ENCODE results near the gene FNDC3B. TPM values are rescaled to one million over a fixed set of nuclear protein-coding genes. Genes with fewer than 3 reads are reported as not detected.

Gene FNDC3B
- total RNA-seq, 1 donor from 2014 or later, result 204 TPM

DNA sequence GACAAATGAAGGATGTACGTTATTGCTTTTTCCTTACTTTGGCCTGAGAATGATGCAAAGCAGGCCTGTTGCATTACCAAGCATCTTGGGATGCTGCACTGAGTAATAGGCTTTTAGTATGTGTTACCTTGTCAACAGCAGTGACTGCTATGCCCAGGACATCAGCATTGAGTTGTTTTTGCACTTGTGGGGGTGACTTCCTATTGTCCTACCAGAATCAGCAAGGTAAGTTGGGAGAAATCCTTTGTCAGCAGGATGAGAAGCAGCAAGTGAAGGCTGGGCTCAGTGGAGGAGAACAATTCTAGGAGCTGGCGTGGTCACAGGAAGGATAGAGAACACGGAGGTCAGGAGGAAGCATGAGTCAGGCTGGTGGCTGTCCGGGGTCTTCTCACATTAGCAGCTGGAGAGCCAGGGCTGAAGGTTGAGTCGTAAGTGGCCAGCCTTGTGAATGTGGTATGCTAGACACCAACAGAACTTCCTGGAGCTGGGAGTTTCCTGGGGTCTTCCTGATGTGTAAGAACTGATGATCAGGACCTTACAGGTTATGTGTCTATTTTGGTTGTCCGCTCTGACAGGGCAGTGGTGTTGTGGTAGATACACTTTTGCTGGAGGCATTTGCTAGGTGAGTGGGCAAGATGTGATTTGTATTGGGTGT is 142.7 kb downstream of the FNDC3B start:
- H3K36me3 Mint-ChIP-seq (ENCODE audit: low read depth, unreplicated experiment), result peaks cover 14% of the 10 kb centered on the region
- H3K4me3 Mint-ChIP-seq (ENCODE audit: unreplicated experiment), result peak overlapping the region; percentile 35
- peaks cover 54% of the 10 kb centered on the region for H3K4me1 Mint-ChIP-seq (ENCODE audit: unreplicated experiment)
- H3K27ac Mint-ChIP-seq (ENCODE audit: unreplicated experiment), result peak overlapping the region; percentile 76
- DNase-seq (ENCODE audit: low spot score), result peak; percentile 41
- TF ChIP-seq, protein P1, sequence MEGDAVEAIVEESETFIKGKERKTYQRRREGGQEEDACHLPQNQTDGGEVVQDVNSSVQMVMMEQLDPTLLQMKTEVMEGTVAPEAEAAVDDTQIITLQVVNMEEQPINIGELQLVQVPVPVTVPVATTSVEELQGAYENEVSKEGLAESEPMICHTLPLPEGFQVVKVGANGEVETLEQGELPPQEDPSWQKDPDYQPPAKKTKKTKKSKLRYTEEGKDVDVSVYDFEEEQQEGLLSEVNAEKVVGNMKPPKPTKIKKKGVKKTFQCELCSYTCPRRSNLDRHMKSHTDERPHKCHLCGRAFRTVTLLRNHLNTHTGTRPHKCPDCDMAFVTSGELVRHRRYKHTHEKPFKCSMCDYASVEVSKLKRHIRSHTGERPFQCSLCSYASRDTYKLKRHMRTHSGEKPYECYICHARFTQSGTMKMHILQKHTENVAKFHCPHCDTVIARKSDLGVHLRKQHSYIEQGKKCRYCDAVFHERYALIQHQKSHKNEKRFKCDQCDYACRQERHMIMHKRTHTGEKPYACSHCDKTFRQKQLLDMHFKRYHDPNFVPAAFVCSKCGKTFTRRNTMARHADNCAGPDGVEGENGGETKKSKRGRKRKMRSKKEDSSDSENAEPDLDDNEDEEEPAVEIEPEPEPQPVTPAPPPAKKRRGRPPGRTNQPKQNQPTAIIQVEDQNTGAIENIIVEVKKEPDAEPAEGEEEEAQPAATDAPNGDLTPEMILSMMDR (IDR thresholded peaks at IDR 0.05; ENCODE audit: unreplicated experiment), result no peak
- H3K9me3 Mint-ChIP-seq (ENCODE audit: unreplicated experiment), result no peaks in the 10 kb centered on the region
- H3K27me3 Mint-ChIP-seq (ENCODE audit: unreplicated experiment), result peaks cover 15% of the 10 kb centered on the region

DNA sequence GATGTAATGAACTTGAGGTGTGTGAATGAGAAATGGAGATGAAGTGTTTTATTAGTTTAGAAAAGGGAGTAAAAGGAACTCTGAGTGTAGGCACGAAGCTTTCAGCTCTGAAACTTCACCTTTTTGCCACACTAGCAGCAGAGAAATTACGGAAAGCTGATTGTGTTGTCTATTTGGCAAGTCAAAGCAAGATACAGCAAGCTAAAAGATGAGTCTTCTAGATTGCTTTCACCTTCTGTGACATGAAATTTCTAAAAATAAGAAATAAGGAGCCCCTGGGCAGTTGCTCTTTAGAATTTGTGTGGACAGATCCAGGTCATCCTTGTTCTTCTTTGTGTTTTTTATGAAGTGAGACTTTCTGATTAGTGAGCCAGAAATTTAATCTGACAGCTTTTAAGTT is 143.4 kb downstream of the FNDC3B start:
- Mint-ChIP-seq H3K4me3 (ENCODE audit: unreplicated experiment) (no peak overlapping the region), H3K4me1 (ENCODE audit: unreplicated experiment) (peaks cover 48% of the 10 kb centered on the region), H3K27me3 (ENCODE audit: unreplicated experiment) (peaks cover 15% of the 10 kb centered on the region), H3K27ac (ENCODE audit: unreplicated experiment) (peak overlapping the region; percentile 76), H3K36me3 (ENCODE audit: low read depth, unreplicated experiment) (peaks cover 14% of the 10 kb centered on the region), H3K9me3 (ENCODE audit: unreplicated experiment) (no peaks in the 10 kb centered on the region)
- TF ChIP-seq, protein P1 (IDR thresholded peaks at IDR 0.05; ENCODE audit: unreplicated experiment), result no peak
- no peak for DNase-seq (ENCODE audit: low spot score)

DNA sequence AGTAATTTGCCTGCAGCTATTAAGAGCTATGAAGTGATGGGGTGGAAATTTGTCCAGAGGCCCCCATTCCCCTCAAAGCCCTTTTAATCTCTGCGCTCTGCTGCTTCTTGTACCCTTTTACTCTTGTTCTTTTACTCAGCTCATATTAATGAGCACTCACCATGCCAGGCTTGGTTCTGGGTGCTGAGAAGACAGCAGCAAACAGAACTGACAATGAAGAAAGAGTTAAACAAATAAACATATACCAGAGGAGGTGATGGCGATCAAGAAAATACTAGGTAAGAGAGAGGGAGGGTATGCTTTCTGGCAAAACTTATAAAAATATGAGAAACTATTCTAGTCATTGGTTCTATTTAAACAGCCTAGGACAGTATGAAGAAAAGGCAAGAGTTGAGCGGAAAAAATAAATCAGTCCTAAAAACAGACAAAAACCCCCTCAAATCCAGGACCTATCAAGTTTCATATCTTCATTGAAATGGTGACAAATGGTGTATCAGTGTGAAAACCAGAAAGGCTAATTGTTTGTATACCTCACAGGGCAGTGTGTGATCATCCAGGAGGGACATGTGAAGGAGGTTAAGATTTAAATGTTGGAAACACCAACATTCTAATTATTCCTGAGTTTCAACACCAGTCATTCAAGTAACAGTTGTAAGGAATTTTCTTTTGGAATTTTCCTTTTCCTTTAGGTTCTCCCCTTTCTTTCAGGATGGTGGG is 144.9 kb downstream of the FNDC3B start:
- peaks cover 44% of the 10 kb centered on the region for H3K4me1 Mint-ChIP-seq (ENCODE audit: unreplicated experiment)
- TF ChIP-seq, protein P1 (IDR thresholded peaks at IDR 0.05; ENCODE audit: unreplicated experiment), result no peak
- H3K27me3 Mint-ChIP-seq (ENCODE audit: unreplicated experiment), result peaks cover 15% of the 10 kb centered on the region
- no peak overlapping the region for H3K4me3 Mint-ChIP-seq (ENCODE audit: unreplicated experiment)
- no peaks in the 10 kb centered on the region for H3K9me3 Mint-ChIP-seq (ENCODE audit: unreplicated experiment)
- no peak for DNase-seq (ENCODE audit: low spot score)
- H3K36me3 Mint-ChIP-seq (ENCODE audit: low read depth, unreplicated experiment), result peaks cover 10% of the 10 kb centered on the region
- peak overlapping the region; percentile 62 for H3K27ac Mint-ChIP-seq (ENCODE audit: unreplicated experiment)

DNA sequence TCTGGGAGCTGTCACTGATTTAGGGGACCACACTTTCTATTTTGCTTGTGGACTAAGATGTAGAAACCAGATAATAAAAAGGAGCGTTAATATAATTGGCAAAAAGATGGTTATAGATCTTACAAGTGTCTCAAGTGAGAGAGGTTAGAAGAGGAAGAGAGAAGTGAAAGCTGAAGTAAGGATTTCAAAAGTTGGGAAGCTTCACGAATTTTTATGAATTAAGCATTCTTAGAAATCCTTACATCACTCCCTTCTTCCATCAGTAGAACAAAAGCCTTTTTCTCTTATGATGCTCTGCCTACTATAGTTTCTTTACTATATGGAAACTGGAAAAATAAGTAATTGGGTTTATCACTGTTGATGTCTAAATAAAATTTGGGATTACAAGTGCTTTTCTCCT is 146.5 kb downstream of the FNDC3B start:
- TF ChIP-seq, protein P1 (IDR thresholded peaks at IDR 0.05; ENCODE audit: unreplicated experiment), result no peak
- no peaks in the 10 kb centered on the region for H3K9me3 Mint-ChIP-seq (ENCODE audit: unreplicated experiment)
- no peak overlapping the region for H3K4me3 Mint-ChIP-seq (ENCODE audit: unreplicated experiment)
- peaks cover 18% of the 10 kb centered on the region for H3K27me3 Mint-ChIP-seq (ENCODE audit: unreplicated experiment)
- H3K27ac Mint-ChIP-seq (ENCODE audit: unreplicated experiment), result no peak overlapping the region
- H3K36me3 Mint-ChIP-seq (ENCODE audit: low read depth, unreplicated experiment), result peaks cover 3% of the 10 kb centered on the region
- DNase-seq (ENCODE audit: low spot score), result no peak
- peaks cover 32% of the 10 kb centered on the region for H3K4me1 Mint-ChIP-seq (ENCODE audit: unreplicated experiment)

DNA sequence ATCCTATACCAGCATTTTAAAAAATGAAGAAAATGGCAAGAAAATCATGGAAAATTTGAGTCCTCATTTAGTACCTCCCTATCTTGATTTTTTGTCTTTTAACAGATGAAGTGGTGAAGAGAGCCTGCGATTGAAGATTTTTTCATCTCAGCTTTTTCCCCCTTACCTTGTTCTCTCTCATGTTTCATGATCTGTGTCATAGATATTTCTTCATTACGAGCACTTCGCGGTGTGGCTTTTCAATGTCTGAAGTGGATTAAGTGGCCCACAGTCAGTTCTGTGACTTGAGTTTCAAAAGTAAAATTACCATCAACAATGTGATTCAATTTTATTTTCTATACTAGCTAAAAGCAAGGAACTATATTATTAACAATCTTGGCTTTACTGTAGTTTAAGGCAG is 147.2 kb downstream of the FNDC3B start:
- peaks cover 3% of the 10 kb centered on the region for H3K36me3 Mint-ChIP-seq (ENCODE audit: low read depth, unreplicated experiment)
- TF ChIP-seq, protein P1 (IDR thresholded peaks at IDR 0.05; ENCODE audit: unreplicated experiment), result no peak
- peaks cover 30% of the 10 kb centered on the region for H3K4me1 Mint-ChIP-seq (ENCODE audit: unreplicated experiment)
- H3K4me3 Mint-ChIP-seq (ENCODE audit: unreplicated experiment), result no peak overlapping the region
- no peaks in the 10 kb centered on the region for H3K9me3 Mint-ChIP-seq (ENCODE audit: unreplicated experiment)
- H3K27me3 Mint-ChIP-seq (ENCODE audit: unreplicated experiment), result peaks cover 18% of the 10 kb centered on the region
- peak overlapping the region; percentile 37 for H3K27ac Mint-ChIP-seq (ENCODE audit: unreplicated experiment)
- DNase-seq (ENCODE audit: low spot score), result no peak

Measured in endothelial cell (in vitro differentiated cells).